Common myeloid progenitor, CD34-positive (primary cell): Measurements from ENCODE around the gene POU3F1.

ENCODE experiments used
- CTCF ChIA-PET: fragments of 350-600 bp; sonication (Branson Sonifier 250); formaldehyde crosslinking; loops from one replicate; lab custom pipeline; 2021; ENCODE audit warnings: antibody characterized with exemption; lab: Charles Lee
- POLR2A ChIA-PET: fragments of 350-600 bp; sonication (Branson Sonifier 250); formaldehyde crosslinking; loops from one replicate; lab custom pipeline; 2021; ENCODE audit warnings: antibody characterized with exemption; lab: Charles Lee
- DNase-seq, 3 donors: peaks; one replicate each; pipeline versions ENCODE4 v3.0.0 to v3.0.0-alpha.2; 2013
- H3K27ac ChIP-seq, 2 experiments: 1 replicate in 1 of 2; 2 replicates in 1 of 2; pipeline ENCODE4 v1.7.0; 2013; ENCODE audit warnings: inconsistent platforms in 2 of 2, low read length in 2 of 2, mild to moderate bottlenecking in 2 of 2, low read depth in 1 of 2, moderate library complexity in 1 of 2; ENCODE audit not compliant: severe bottlenecking in 2 of 2, insufficient read depth in 1 of 2, poor library complexity in 1 of 2
- H3K27me3 ChIP-seq, 5 experiments: replicated peaks in 2 of 5; 1 replicate in 3 of 5; 2 replicates in 2 of 5; pipeline versions ENCODE4 v1.6.1 to v1.7.0; 2013; ENCODE audit warnings: low read length in 4 of 5, mild to moderate bottlenecking in 2 of 5, moderate library complexity in 2 of 5, inconsistent platforms in 1 of 5; ENCODE audit not compliant: insufficient read depth in 5 of 5, control insufficient read depth in 4 of 5
- H3K36me3 ChIP-seq, 4 experiments: 1 replicate in 2 of 4; 2 replicates in 2 of 4; pipeline versions ENCODE4 v1.6.1 to v1.7.0; 2013; ENCODE audit warnings: low read length in 3 of 4, control low read depth in 1 of 4, mild to moderate bottlenecking in 1 of 4; ENCODE audit not compliant: control insufficient read depth in 4 of 4, insufficient read depth in 4 of 4
- H3K4me1 ChIP-seq, 4 experiments: 1 replicate in 3 of 4; 2 replicates in 1 of 4; pipeline versions ENCODE4 v1.6.1 to v1.7.1; 2013; ENCODE audit warnings: low read length in 3 of 4, mild to moderate bottlenecking in 3 of 4, control low read depth in 1 of 4, inconsistent platforms in 1 of 4, moderate library complexity in 1 of 4; ENCODE audit not compliant: control insufficient read depth in 4 of 4, insufficient read depth in 4 of 4; ENCODE audit errors: control extremely low read depth in 1 of 4
- H3K4me3 ChIP-seq, 7 experiments: 1 replicate in 4 of 7; 2 replicates in 3 of 7; pipeline versions ENCODE4 v1.5.1 to v1.7.0; 2013; ENCODE audit warnings: mild to moderate bottlenecking in 7 of 7, low read length in 6 of 7, moderate library complexity in 6 of 7, inconsistent platforms in 2 of 7, low read depth in 2 of 7, control low read depth in 1 of 7; ENCODE audit not compliant: insufficient read depth in 4 of 7, control insufficient read depth in 1 of 7; ENCODE audit errors: extremely low read depth in 1 of 7
- H3K9me3 ChIP-seq, 5 experiments: 1 replicate in 4 of 5; 2 replicates in 1 of 5; pipeline versions ENCODE4 v1.6.1 to v1.7.1; 2013; ENCODE audit warnings: low read length in 4 of 5, mild to moderate bottlenecking in 2 of 5, inconsistent platforms in 1 of 5, low read depth in 1 of 5, moderate library complexity in 1 of 5; ENCODE audit not compliant: control insufficient read depth in 4 of 5, insufficient read depth in 2 of 5; ENCODE audit errors: control extremely low read depth in 1 of 5
- WGBS: methylation state at CpG from one replicate; pipeline ENCODE4 v1.1.5; 2013; ENCODE audit not compliant: insufficient coverage; 5-methylcytosine and 5-hydroxymethylcytosine counted together

Gene POU3F1

DNA sequence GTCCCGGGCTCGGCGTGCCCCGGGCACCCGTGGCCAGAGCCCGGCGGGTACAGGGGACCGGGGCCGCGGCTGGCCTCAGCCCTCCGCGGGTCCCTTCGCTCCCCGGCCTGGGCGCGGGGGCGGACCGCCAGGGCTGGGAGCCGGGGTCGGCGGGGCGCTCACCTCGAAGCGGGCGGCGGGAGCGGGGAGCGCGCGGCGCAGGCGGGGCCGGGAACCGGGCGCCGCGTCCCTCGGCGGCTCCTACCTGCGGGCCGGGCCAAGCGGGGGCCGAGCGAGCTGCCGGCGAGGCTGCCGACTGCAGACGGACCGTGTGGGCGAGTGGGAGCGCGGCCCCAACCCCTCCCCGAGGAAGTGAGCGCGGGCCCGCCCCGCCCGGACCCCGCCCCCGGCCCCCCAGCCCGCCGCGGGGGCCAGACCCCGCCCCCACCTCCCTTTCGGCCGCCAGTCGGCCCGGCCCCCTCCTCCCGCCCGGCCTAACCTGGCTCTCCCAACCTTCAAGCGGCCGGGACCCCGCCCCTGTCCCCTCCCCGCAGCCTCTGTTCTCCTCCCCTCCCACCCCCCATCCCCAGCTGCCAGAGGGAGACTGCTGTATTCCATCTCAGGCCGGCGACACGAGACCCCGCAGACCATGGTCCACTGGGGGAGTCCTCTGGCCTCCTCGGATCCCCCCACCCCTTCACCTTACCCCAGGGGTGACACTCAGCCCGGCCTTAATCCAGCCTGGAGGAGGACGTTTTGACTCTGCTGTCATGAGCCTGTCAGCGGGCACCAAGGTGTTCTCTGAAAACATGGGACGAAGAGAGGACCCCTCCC, 41.2 kb downstream of the POU3F1 start, which contains the start of gene FHL3:
TSS of gene FHL3 (minus strand) at position 320 of the 813 bp plus-strand sequence. CDS start 6,102 bp downstream, outside the sequence.
- POLR2A ChIA-PET, result interaction anchor here (0.6 kb wide), 1 partner anchor 15 kb away, joined by 5 read pairs; no protein-coding TSS in a partner anchor
- peak; percentile 54 to 70 (median 64) for DNase-seq
- Histone ChIP-seq H3K27me3 (no peaks in the 10 kb centered on the region), H3K4me1 (peaks cover 7 to 73% (median 68%) of the 10 kb centered on the region in 4 experiments), H3K27ac (peak within 1 kb of the TSS; percentile 64 to 82), H3K4me3 (peak within 1 kb of the TSS; percentile 17 to 82 (median 75)), H3K9me3 (no peaks in the 10 kb centered on the region), H3K36me3 (peaks cover 0 to 6% (median 0%) of the 10 kb centered on the region in 4 experiments)
- WGBS, result 6% methylated on average over 35 of the region's 83 CpGs
- CTCF ChIA-PET, result no interaction called here

DNA sequence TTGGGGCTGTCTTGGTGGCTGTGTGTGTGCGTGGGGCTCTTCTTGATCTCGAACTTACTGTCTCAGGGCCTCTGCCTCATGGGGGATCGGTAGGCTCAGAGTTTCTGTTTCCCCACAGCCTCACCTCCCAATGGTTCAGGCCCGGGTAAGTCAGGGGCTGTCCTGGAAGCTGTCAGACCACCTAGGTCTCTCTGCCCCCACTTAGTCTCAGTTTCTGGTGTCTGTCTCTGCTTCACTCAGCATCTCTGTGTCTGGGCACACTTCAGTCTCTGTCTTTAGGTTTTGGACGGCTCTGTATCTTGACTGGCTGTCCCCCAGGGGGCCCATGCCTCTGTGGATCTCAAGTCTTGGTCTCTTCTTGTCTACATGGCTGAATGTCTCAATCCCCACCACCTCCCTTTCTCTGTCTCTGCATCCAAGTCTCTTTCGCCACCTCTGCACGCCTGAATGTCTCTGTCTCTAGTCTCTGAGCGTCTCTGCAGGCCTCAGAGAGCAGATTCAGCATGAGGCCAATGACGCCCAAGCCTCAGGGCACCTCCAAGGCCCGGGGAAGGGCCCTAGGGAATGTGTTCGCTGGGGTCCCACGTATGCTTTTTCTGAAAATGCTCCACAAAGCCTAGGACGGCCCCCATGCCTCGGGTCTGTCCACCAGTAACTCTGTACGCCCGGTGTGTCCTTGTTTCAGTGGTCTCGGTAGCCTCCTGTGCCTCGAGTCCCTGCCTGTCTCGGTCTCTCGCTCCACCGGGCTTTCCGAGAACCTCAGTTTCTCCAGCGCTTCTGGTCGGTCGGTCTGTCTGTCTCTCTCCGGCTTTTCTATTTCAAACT, 42.1 kb downstream of the POU3F1 start:
- Histone ChIP-seq H3K36me3 (peaks cover 0 to 6% (median 0%) of the 10 kb centered on the region in 4 experiments), H3K4me3 (peak overlapping the region; percentile 17 to 82 (median 75)), H3K4me1 (peaks cover 4 to 73% (median 68%) of the 10 kb centered on the region in 4 experiments), H3K27me3 (no peaks in the 10 kb centered on the region), H3K27ac (peak overlapping the region; percentile 64 to 82), H3K9me3 (no peaks in the 10 kb centered on the region)
- DNase-seq, result no peak
- ChIA-PET POLR2A (interaction anchor here (0.7 to 1.3 kb wide), 2 partner anchors 9 to 15 kb away, joined by 3 to 6 read pairs; partner anchors contain the start of gene SF3A3), CTCF (interaction anchor here (0.6 to 16.5 kb wide), 2 partner anchors 15 to 833 kb away, joined by 3 to 445 read pairs; partner anchors contain the start of gene UTP11)
- 2% methylated on average over 22 of the region's 26 CpGs for WGBS

DNA sequence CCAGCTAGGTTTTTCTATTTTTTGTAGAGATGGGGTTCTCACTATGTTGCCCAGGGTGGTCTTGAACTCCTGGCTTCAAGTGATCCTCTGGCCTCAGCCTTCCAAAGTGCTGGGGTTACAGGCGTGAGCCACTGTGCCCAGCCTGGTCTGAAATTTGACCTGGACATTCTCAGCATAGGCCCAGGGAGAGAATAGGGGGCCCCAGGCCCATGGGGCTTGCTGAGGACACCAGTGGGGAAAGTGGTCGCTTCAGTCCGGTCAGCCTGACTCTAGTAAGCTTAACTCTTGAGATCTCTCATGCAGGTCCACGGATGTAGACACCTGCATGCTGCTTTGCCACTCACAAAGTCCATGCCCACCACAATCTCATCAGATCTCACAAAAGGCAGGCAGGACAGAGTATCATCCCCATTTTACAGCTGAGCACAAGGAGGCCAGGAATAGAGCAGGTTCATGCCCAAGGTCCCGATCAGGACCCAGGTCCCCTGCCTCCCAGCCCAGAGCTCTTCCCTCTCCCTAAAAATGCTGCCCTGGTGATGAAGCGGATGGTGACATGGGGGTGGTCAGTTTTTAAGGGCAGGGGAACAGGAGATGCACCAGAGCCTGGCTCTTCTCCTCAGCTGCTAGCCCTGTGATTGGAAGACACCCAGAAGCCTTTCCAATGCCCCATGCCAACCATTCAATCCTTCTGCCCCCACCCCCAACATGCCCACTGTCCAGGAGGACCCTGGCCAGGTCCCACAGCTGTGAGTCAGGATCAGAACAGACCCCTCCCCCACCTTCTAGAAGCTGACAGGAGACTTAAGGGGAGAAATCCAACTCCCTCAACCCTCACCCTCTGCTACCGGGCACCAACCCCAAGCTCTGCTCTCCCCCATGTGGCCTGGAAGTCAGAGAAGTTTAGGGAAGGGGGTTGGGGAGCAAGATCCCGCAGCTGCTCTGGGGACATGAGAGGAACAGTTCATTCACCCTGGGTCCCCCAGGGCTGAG, 43.0 kb downstream of the POU3F1 start:
- Histone ChIP-seq H3K27ac (peak overlapping the region; percentile 64 to 82), H3K27me3 (no peaks in the 10 kb centered on the region), H3K4me1 (peaks cover 4 to 73% (median 68%) of the 10 kb centered on the region in 4 experiments), H3K9me3 (no peaks in the 10 kb centered on the region), H3K4me3 (peak overlapping the region in 6 of 7 experiments; percentile 28 to 82 (median 75)), H3K36me3 (peaks cover 0 to 13% (median 2%) of the 10 kb centered on the region in 4 experiments)
- CTCF ChIA-PET, result interaction anchor here (0.6 to 16.5 kb wide), 2 partner anchors 15 to 834 kb away, joined by 3 to 445 read pairs; partner anchors contain the start of gene UTP11
- no peak for DNase-seq
- WGBS, result 82% methylated on average over 6 of the region's 8 CpGs
- POLR2A ChIA-PET, result interaction anchor here (0.7 to 1.3 kb wide), 2 partner anchors 8 to 14 kb away, joined by 3 to 6 read pairs; partner anchors contain the start of gene SF3A3

DNA sequence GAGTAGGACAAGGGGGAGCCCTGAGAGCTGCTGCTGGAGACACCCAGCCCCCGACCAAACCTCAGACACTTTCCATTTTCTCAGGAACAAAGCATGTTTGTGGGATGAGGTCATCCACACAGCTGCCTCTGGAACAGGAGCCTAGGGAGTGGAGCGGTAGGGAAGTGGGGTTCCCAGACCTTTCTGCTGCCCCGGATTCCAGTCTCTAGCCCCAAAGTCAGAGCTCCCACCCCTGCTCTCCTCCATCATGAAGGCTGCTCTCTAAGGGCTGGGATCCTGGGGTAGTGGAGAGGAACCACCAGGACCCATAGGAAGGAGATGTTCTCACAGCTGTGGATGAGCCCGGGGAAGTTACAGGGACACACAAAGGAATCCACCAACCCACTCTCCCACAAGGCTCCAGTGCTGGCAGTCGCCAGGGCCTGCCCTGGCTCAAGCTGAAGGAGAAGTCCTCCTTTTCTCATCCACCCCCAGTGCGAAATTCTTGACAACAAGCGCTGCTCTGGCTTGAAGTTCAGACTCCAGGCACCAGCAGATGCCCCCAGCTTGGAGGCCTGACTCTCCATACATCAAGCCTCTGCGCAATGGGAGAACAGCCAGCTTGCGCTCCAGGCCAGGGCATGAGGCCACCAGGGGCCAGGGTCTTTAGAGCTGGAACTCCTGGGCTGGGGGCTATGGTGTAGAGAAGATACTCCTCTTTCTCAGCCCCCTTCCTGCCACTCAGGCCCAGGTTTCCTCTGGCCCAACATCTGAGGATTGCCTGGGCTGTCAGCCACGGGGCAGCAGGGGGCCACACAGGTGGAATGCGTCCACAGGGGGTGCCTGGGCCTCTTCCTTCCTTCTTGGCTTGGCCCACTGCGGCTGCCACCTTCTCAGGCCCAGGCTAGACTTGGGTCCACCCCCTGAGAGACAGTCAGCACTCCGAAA, 45.8 kb downstream of the POU3F1 start:
- no peaks in the 10 kb centered on the region for H3K9me3 ChIP-seq
- peaks cover 0 to 38% (median 15%) of the 10 kb centered on the region in 4 experiments for H3K36me3 ChIP-seq
- peaks cover 8 to 90% (median 88%) of the 10 kb centered on the region in 4 experiments for H3K4me1 ChIP-seq
- no peaks in the 10 kb centered on the region for H3K27me3 ChIP-seq
- DNase-seq, result peak in 2 of 3 donors; percentile 78 to 85
- CTCF ChIA-PET, result interaction anchor here (1.6 to 16.5 kb wide), 3 partner anchors 9 to 18 kb away, joined by 4 to 445 read pairs (median 19); partner anchors contain the start of gene UTP11
- 33% methylated on average over 9 of the region's 13 CpGs for WGBS
- peak overlapping the region in 5 of 7 experiments; percentile 12 to 56 (median 44) for H3K4me3 ChIP-seq
- peak overlapping the region; percentile 90 to 95 for H3K27ac ChIP-seq
- POLR2A ChIA-PET, result interaction anchor here (1.0 to 3.8 kb wide), 4 partner anchors 9 to 18 kb away, joined by 3 to 17 read pairs (median 9); partner anchors contain the start of gene UTP11

DNA sequence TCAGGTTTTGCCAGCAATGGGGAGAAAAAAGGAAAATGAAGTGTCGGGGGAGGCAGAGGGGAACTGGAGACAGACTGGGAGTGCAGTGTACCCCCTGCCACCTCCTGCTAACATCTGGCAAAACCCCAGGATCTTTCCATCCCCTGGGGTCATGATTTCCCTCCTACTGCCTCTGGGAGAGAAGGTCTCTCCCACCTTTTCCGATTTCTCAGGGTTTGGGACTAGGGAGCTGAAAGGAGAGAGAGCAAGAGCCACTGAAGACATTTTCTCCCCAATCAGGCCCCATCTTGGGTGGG, 46.4 kb downstream of the POU3F1 start:
- CTCF ChIA-PET, result interaction anchor here (1.6 to 16.5 kb wide), 3 partner anchors 8 to 19 kb away, joined by 4 to 445 read pairs (median 19); partner anchors contain the start of gene UTP11
- Histone ChIP-seq H3K9me3 (no peaks in the 10 kb centered on the region), H3K4me1 (peaks cover 10 to 93% (median 90%) of the 10 kb centered on the region in 4 experiments), H3K27ac (peak overlapping the region; percentile 90 to 95), H3K36me3 (peaks cover 0 to 43% (median 18%) of the 10 kb centered on the region in 4 experiments), H3K4me3 (peak overlapping the region in 4 of 7 experiments; percentile 22 to 56 (median 41)), H3K27me3 (no peaks in the 10 kb centered on the region)
- POLR2A ChIA-PET, result interaction anchor here (1.0 to 3.8 kb wide), 4 partner anchors 9 to 19 kb away, joined by 3 to 17 read pairs (median 9); partner anchors contain the start of gene UTP11
- WGBS, result 0% methylated on average over 1 of the region's 2 CpGs
- DNase-seq, result no peak
